Placental pericyte (primary cell): ENCODE results near the gene ESYT2. TPM values are rescaled to one million over a fixed set of nuclear protein-coding genes. Genes with fewer than 3 reads are reported as not detected.

Experiments used
- total RNA-seq: library from RNA; depleted of rRNA; stranded (reverse); fragments of >200 nt; gene quantifications from 2 replicates; pipeline ENCODE4 v1.2.3, GENCODE V29; 2012

The ESYT2 gene
- 66.7 and 84.9 TPM in 2 replicates for total RNA-seq

GRCh38 chr7:158829342-158830210, at the start of gene ESYT2:
Gene ESYT2, minus strand, starts transcription at chr7:158829509. Its CDS starts 91 bp downstream, at chr7:158829418.

GRCh38 chr7:158704524-158705233, 124.6 kb downstream of the ESYT2 start, which contains the start of gene NCAPG2:
Gene NCAPG2, minus strand, starts transcription at chr7:158704804. Its CDS starts 2,905 bp downstream, at chr7:158701899.

Other genes starting within 250 kb of the ESYT2 start
- gene PTPRN2, start 241.7 kb downstream of the ESYT2 start, total RNA-seq, result 0.14 TPM in 1 of 2 replicates, not detected in the other
- gene NCAPG2, start 124.7 kb downstream of the ESYT2 start, total RNA-seq, result 4.8 and 40.4 TPM in 2 replicates
- 5.0 and 5.7 TPM in 2 replicates for gene DYNC2I1, start 27.0 kb upstream of the ESYT2 start, total RNA-seq